ENCODE measurements around the gene DLGAP4. TPM values are rescaled to one million over a fixed set of nuclear protein-coding genes. Genes with fewer than 3 reads are reported as not detected.

The DLGAP4 gene
- total RNA-seq, 1 donor from 2014 or later: 199 TPM

GRCh38 chr20:36351937-36352336 lies 45.8 kb downstream of the DLGAP4 start:
- Mint-ChIP-seq H3K4me3 (ENCODE audit: unreplicated experiment) (no peak overlapping the region), H3K36me3 (ENCODE audit: unreplicated experiment) (no peaks in the 10 kb centered on the region), H3K27me3 (ENCODE audit: unreplicated experiment) (peaks cover 11% of the 10 kb centered on the region), H3K27ac (ENCODE audit: unreplicated experiment) (no peak overlapping the region), H3K4me1 (ENCODE audit: low read depth, unreplicated experiment) (no peaks in the 10 kb centered on the region), H3K9me3 (ENCODE audit: unreplicated experiment) (no peaks in the 10 kb centered on the region)
- TF ChIP-seq CTCF (IDR thresholded peaks at IDR 0.05; ENCODE audit: partially characterized antibody, unreplicated experiment): no peak
- DNase-seq: no peak

- no peak overlapping the region for H3K27ac Mint-ChIP-seq (ENCODE audit: unreplicated experiment)
- TF ChIP-seq CTCF (IDR thresholded peaks at IDR 0.05; ENCODE audit: partially characterized antibody, unreplicated experiment): no peak
- DNase-seq: no peak
- H3K36me3 Mint-ChIP-seq (ENCODE audit: unreplicated experiment): no peaks in the 10 kb centered on the region
- H3K27me3 Mint-ChIP-seq (ENCODE audit: unreplicated experiment): peaks cover 11% of the 10 kb centered on the region
- peaks cover 3% of the 10 kb centered on the region for H3K9me3 Mint-ChIP-seq (ENCODE audit: unreplicated experiment)
- H3K4me3 Mint-ChIP-seq (ENCODE audit: unreplicated experiment): no peak overlapping the region
- peaks cover 3% of the 10 kb centered on the region for H3K4me1 Mint-ChIP-seq (ENCODE audit: low read depth, unreplicated experiment)
These were observed 46.9 kb downstream of the DLGAP4 start for GRCh38 chr20:36352843-36353553.

- peaks cover 11% of the 10 kb centered on the region for H3K27me3 Mint-ChIP-seq (ENCODE audit: unreplicated experiment)
- peaks cover 3% of the 10 kb centered on the region for H3K9me3 Mint-ChIP-seq (ENCODE audit: unreplicated experiment)
- H3K36me3 Mint-ChIP-seq (ENCODE audit: unreplicated experiment): no peaks in the 10 kb centered on the region
- DNase-seq: no peak
- no peak overlapping the region for H3K4me3 Mint-ChIP-seq (ENCODE audit: unreplicated experiment)
- H3K27ac Mint-ChIP-seq (ENCODE audit: unreplicated experiment): no peak overlapping the region
- TF ChIP-seq CTCF (IDR thresholded peaks at IDR 0.05; ENCODE audit: partially characterized antibody, unreplicated experiment): no peak
- peaks cover 3% of the 10 kb centered on the region for H3K4me1 Mint-ChIP-seq (ENCODE audit: low read depth, unreplicated experiment)
These were observed 47.6 kb downstream of the DLGAP4 start for GRCh38 chr20:36353740-36354139.

- TF ChIP-seq CTCF (IDR thresholded peaks at IDR 0.05; ENCODE audit: partially characterized antibody, unreplicated experiment): no peak
- Mint-ChIP-seq H3K27ac (ENCODE audit: unreplicated experiment) (no peak overlapping the region), H3K36me3 (ENCODE audit: unreplicated experiment) (no peaks in the 10 kb centered on the region), H3K4me3 (ENCODE audit: unreplicated experiment) (no peak overlapping the region), H3K4me1 (ENCODE audit: low read depth, unreplicated experiment) (peaks cover 3% of the 10 kb centered on the region), H3K9me3 (ENCODE audit: unreplicated experiment) (peaks cover 3% of the 10 kb centered on the region), H3K27me3 (ENCODE audit: unreplicated experiment) (peaks cover 11% of the 10 kb centered on the region)
- DNase-seq: no peak
These were observed 49.5 kb downstream of the DLGAP4 start for GRCh38 chr20:36355469-36356171.
